K562 (cell line): ENCODE data around the gene ZNF558. TPM values are rescaled to one million over a fixed set of nuclear protein-coding genes. Genes with fewer than 3 reads are reported as not detected.

Experiments
- ATAC-seq: fragments of 200-7000 bp; cut with Tn5 transposase; 3 replicates; pipeline ENCODE4 v1.9.1; 2020; ENCODE audit warnings: moderate library complexity
- BruUV-seq: library from RNA; stranded (reverse); fragments of 400-500 nt; replicated peaks from 2 replicates; lab custom pipeline; 2021; lab: Mats Ljungman, UMichigan
- CTCF ChIA-PET: fragments of 300-600 bp; formaldehyde crosslinking; extraction: SDS; loops from one replicate; lab custom pipeline; 2021; ENCODE audit warnings: low intra/inter-chr PET ratio; lab: Yijun Ruan, JAX
- POLR2A ChIA-PET: fragments of 300-600, 350-650 bp; sonication (Branson Sonifier 250); formaldehyde crosslinking; extraction: SDS; loops from one replicate; lab custom pipeline; 2021; ENCODE audit warnings: antibody characterized with exemption, inconsistent platforms; lab: Yijun Ruan, JAX
- DNase-seq, 4 experiments: peaks; one replicate each; pipeline versions ENCODE4 v3.0.0 to v3.0.0-alpha.2; 2011 to 2018; ENCODE audit warnings: low spot score in 3 of 4, mixed read lengths in 3 of 4; ENCODE audit errors: extremely low read depth in 1 of 4
- FAIRE-seq: peaks from 2 replicates; lab custom pipeline; 2011; peaks lifted over from hg19 to GRCh38; lab: Jason Lieb, UNC
- H2AFZ ChIP-seq: 2 replicates; pipeline ENCODE4 v1.6.0; 2011; ENCODE audit warnings: low read depth, low read length, control low read depth, inconsistent platforms
- H3K27ac ChIP-seq: fragments of 200-600 bp; 3 replicates; pipeline ENCODE4 v1.8.0; 2011; ENCODE audit warnings: low read depth, mild to moderate bottlenecking, control low read depth, inconsistent platforms, low read length, moderate library complexity, mixed read lengths; ENCODE audit errors: extremely low read depth
- H3K27me3 ChIP-seq, 2 experiments: fragments of 300-600 bp in 1 of 2; 2 replicates in 1 of 2; 3 replicates in 1 of 2; pipeline versions ENCODE4 v1.6.0 to v1.8.0; 2011; ENCODE audit warnings: inconsistent platforms in 2 of 2, low read length in 2 of 2, mild to moderate bottlenecking in 1 of 2, mixed read lengths in 1 of 2, moderate library complexity in 1 of 2; ENCODE audit not compliant: control insufficient read depth in 2 of 2, insufficient read depth in 2 of 2
- H3K36me3 ChIP-seq: fragments of 300-600 bp; 3 replicates; pipeline ENCODE4 v1.8.0; 2011; ENCODE audit warnings: mild to moderate bottlenecking, low read length, inconsistent platforms; ENCODE audit not compliant: control insufficient read depth, insufficient read depth
- H3K4me1 ChIP-seq, 2 experiments: fragments of 200-600 bp in 1 of 2; replicated peaks in 1 of 2; 2 replicates in 1 of 2; 3 replicates in 1 of 2; pipeline versions ENCODE4 v1.5.1 to v1.8.0; 2011; ENCODE audit warnings: inconsistent platforms in 2 of 2, low read length in 2 of 2, mild to moderate bottlenecking in 1 of 2, mixed read lengths in 1 of 2, moderate library complexity in 1 of 2; ENCODE audit not compliant: control insufficient read depth in 2 of 2, insufficient read depth in 2 of 2
- H3K4me2 ChIP-seq: 2 replicates; pipeline ENCODE4 v1.6.1; 2011; ENCODE audit warnings: low read length, control low read depth, inconsistent platforms, mixed read lengths; ENCODE audit not compliant: insufficient read depth
- H3K4me3 ChIP-seq: fragments of 200-600 bp; sonication (generic), shearing (Covaris generic); 2 replicates; pipeline ENCODE4 v1.5.1; 2016; ENCODE audit warnings: control low read depth, inconsistent platforms
- H3K79me2 ChIP-seq: fragments of 200-600 bp; 3 replicates; pipeline ENCODE4 v1.8.0; 2011; ENCODE audit warnings: low read length, inconsistent platforms; ENCODE audit not compliant: control insufficient read depth, insufficient read depth
- H3K9ac ChIP-seq, 2 experiments: 2 replicates each; pipeline versions ENCODE4 v1.6.0 to v1.6.1; 2011; ENCODE audit warnings: low read depth in 2 of 2, low read length in 2 of 2, control low read depth in 1 of 2, inconsistent platforms in 1 of 2, mild to moderate bottlenecking in 1 of 2, mixed read lengths in 1 of 2; ENCODE audit not compliant: insufficient read depth in 1 of 2
- H3K9me1 ChIP-seq: one replicate; pipeline ENCODE4 v1.6.0; 2011; ENCODE audit warnings: inconsistent platforms, mild to moderate bottlenecking, low read length, moderate library complexity; ENCODE audit not compliant: control insufficient read depth, insufficient read depth
- H3K9me3 ChIP-seq: replicated peaks from 2 replicates; pipeline ENCODE4 v1.5.1; 2011; ENCODE audit warnings: low read depth, low read length, inconsistent platforms; ENCODE audit not compliant: control insufficient read depth, insufficient read depth
- H4K20me1 ChIP-seq: replicated peaks from 2 replicates; pipeline ENCODE4 v1.6.1; 2011; ENCODE audit warnings: low read length, inconsistent platforms, mixed read lengths; ENCODE audit not compliant: control insufficient read depth, insufficient read depth
- AFF1 ChIP-seq, 2 experiments: fragments of 450-650 bp; IDR thresholded peaks; 2 replicates each; pipeline ENCODE4 v1.6.1; 2018; ENCODE audit warnings: mild to moderate bottlenecking in 2 of 2, low read depth in 1 of 2; ENCODE audit not compliant: partially characterized antibody in 2 of 2
- CHAMP1 ChIP-seq: fragments of 450-650 bp; IDR thresholded peaks from 2 replicates; pipeline ENCODE4 v1.6.1; 2016; ENCODE audit warnings: mild to moderate bottlenecking
- SIN3A ChIP-seq, 2 experiments: fragments of 150-350 bp in 1 of 2; IDR thresholded peaks; 2 replicates each; pipeline ENCODE4 v1.6.1; 2011 to 2016; ENCODE audit warnings: borderline replicate concordance in 2 of 2, low read depth in 2 of 2, low read length in 2 of 2, mild to moderate bottlenecking in 2 of 2, moderate library complexity in 2 of 2; ENCODE audit not compliant: control insufficient read depth in 1 of 2
- THAP12 ChIP-seq: fragments of 250-450 bp; sonication (Bioruptor Pico); IDR thresholded peaks from 2 replicates; pipeline ENCODE4 v1.9.0; 2021; ENCODE audit warnings: mild to moderate bottlenecking, inconsistent platforms
- ZBTB2 ChIP-seq: fragments of 450-650 bp; IDR thresholded peaks from 2 replicates; pipeline ENCODE4 v1.6.1; 2016; ENCODE audit warnings: antibody characterized with exemption
- ZNF140 ChIP-seq: fragments of 250-450 bp; sonication (Bioruptor Pico); IDR thresholded peaks from 2 replicates; pipeline ENCODE4 v1.8.0; 2021; ENCODE audit warnings: moderate library complexity, mild to moderate bottlenecking, inconsistent platforms
- WGBS: fragments of 100-300 bp; shearing (Covaris generic); methylation state at CpG from one replicate; pipeline ENCODE4 v1.1.6; 2016; ENCODE audit warnings: low coverage, mixed read lengths; ENCODE audit not compliant: insufficient coverage; ENCODE audit errors: missing lambda C conversion rate; 5-methylcytosine and 5-hydroxymethylcytosine counted together
- in situ Hi-C: fragments of 300-500 bp; cut with MboI; formaldehyde crosslinking; loops from 4 replicates; pipeline ENCODE4 v1.15.0; 2018; ENCODE audit warnings: inconsistent platforms, mixed read lengths
- intact Hi-C: fragments of 100-400 bp; cut with micrococcal nuclease; formaldehyde crosslinking; loops from 2 replicates; pipeline ENCODE4 v1.14.2; 2022
- polyA plus RNA-seq, 8 experiments: library from polyadenylated mRNA; depleted of rRNA in 4 of 8; stranded (reverse) in 5 of 8; unstranded in 3 of 8; fragments of >200 nt; fragmentation: Nextera tagmentation in 2 of 8; fragmentation: Illumina TruSeq in 1 of 8; extraction: Ambion mirVana in 2 of 8; extraction: Trizol in 1 of 8; gene quantifications; 2 replicates each; pipeline versions ENCODE4 v1.2.1 to v1.2.3, GENCODE V29; 2011 to 2014; ENCODE audit warnings: inconsistent platforms in 1 of 8, missing spikeins in 1 of 8
- total RNA-seq, 7 experiments: library from RNA; depleted of rRNA in 6 of 7; stranded (reverse); fragments of >200 nt in 6 of 7; fragmentation: Illumina TruSeq in 2 of 7; extraction: Trizol in 2 of 7; gene quantifications; 2 replicates each; pipeline versions ENCODE4 v1.2.1 to v1.2.3, GENCODE V29; 2011 to 2021; ENCODE audit warnings: low replicate concordance in 1 of 7

Gene ZNF558
- total and polyA plus RNA-seq, 9 of the 15 experiments (the other 6 are each of a cell fraction or from before 2014, with no cell fraction given): 5.4 to 47.6 (median 21.2) TPM

GRCh38 chr19:8820234-8820633 lies 11.9 kb downstream of the ZNF558 start:
- H2AFZ ChIP-seq: no peak overlapping the region
- H3K9me1 ChIP-seq: no peaks in the 10 kb centered on the region
- no peaks in the 10 kb centered on the region for H3K79me2 ChIP-seq
- no peak for DNase-seq
- H3K9ac ChIP-seq: no peak overlapping the region
- TF ChIP-seq THAP12 (CRISPR knock-in tag) (no peak), ZBTB2 (no peak), SIN3A (IDR thresholded peaks at IDR 0.05; ENCODE audit: borderline replicate concordance in 2 of 2, control insufficient read depth in 1 of 2, low read depth in 2 of 2, low read length in 2 of 2) (no peak), ZNF140 (no peak), CHAMP1 (no peak), AFF1 (IDR thresholded peaks at IDR 0.05; ENCODE audit: low read depth in 1 of 2, partially characterized antibody in 2 of 2) (no peak)
- TF ChIP-seq, all 486 proteins: peak for 0
- WGBS: 95% methylated on average over 3 of the region's 3 CpGs
- FAIRE-seq (no peak), ATAC-seq (no peak)
- Histone ChIP-seq H3K27ac (no peak overlapping the region), H3K36me3 (peaks cover 69% of the 10 kb centered on the region), H3K4me2 (no peak overlapping the region), H3K4me1 (no peaks in the 10 kb centered on the region), H3K4me3 (no peak overlapping the region), H4K20me1 (no peaks in the 10 kb centered on the region), H3K27me3 (no peaks in the 10 kb centered on the region), H3K9me3 (0 out of 2 replicates have a peak, but pooled peaks cover 2% of the 10 kb centered on the region)
- intact Hi-C loops: no loop called here
- in situ Hi-C loops: no loop called here
- POLR2A ChIA-PET: no interaction called here
- CTCF ChIA-PET: no interaction called here
- BruUV-seq: no TSS peak
